PC-3 (cell line): ENCODE data around the gene ARRDC5. TPM values are rescaled to one million over a fixed set of nuclear protein-coding genes. Genes with fewer than 3 reads are reported as not detected.

ENCODE experiments used
- ATAC-seq: fragments of 200-7000 bp; cut with Tn5 transposase; 2 replicates; pipeline ENCODE4 v1.9.1; 2020; ENCODE audit warnings: mild to moderate bottlenecking, moderate library complexity
- BruUV-seq: library from RNA; stranded (reverse); fragments of 400-500 nt; replicated peaks from 2 replicates; lab custom pipeline; 2021; lab: Mats Ljungman, UMichigan
- CTCF ChIA-PET: fragments of 300-600 bp; sonication (Branson Sonifier 250); formaldehyde crosslinking; loops from one replicate; lab custom pipeline; 2022; ENCODE audit warnings: antibody characterized with exemption; lab: Charles Lee
- POLR2A ChIA-PET: fragments of 300-600 bp; sonication (Branson Sonifier 250); formaldehyde crosslinking; loops from one replicate; lab custom pipeline; 2022; ENCODE audit warnings: antibody characterized with exemption; ENCODE audit not compliant: unreplicated experiment; lab: Charles Lee
- DNase-seq: peaks from one replicate; pipeline ENCODE4 v3.0.0-alpha.2; 2015
- H2AFZ ChIP-seq: fragments of 300-600 bp; sonication (generic); 2 replicates; pipeline ENCODE4 v1.6.0; 2016; ENCODE audit warnings: antibody characterized with exemption, low read length
- H3F3A ChIP-seq: fragments of 300-600 bp; sonication (generic); one replicate; pipeline ENCODE4 v1.6.0; 2017; ENCODE audit warnings: antibody characterized with exemption, low read length, control low read depth, mild to moderate bottlenecking; ENCODE audit not compliant: unreplicated experiment
- H3K27ac ChIP-seq: fragments of 300-600 bp; sonication (generic); 2 replicates; pipeline ENCODE4 v1.5.1; 2016; ENCODE audit warnings: mild to moderate bottlenecking, low read length
- H3K27me3 ChIP-seq: fragments of 300-600 bp; sonication (generic); 2 replicates; pipeline ENCODE4 v1.6.1; 2016; ENCODE audit warnings: low read length, mixed read lengths
- H3K36me3 ChIP-seq: fragments of 300-600 bp; sonication (generic); 2 replicates; pipeline ENCODE4 v1.6.1; 2016; ENCODE audit warnings: low read depth, mixed run types, low read length, mixed read lengths
- H3K4me1 ChIP-seq: fragments of 300-600 bp; sonication (generic); 2 replicates; pipeline ENCODE4 v1.5.1; 2016; ENCODE audit warnings: low read length; ENCODE audit not compliant: insufficient read depth
- H3K4me2 ChIP-seq: fragments of 300-600 bp; sonication (generic); 2 replicates; pipeline ENCODE4 v1.6.0; 2016; ENCODE audit warnings: low read length
- H3K4me3 ChIP-seq: fragments of 300-600 bp; sonication (generic); 2 replicates; pipeline ENCODE4 v1.5.1; 2016; ENCODE audit warnings: mild to moderate bottlenecking, low read length, mixed read lengths
- H3K79me2 ChIP-seq: fragments of 300-600 bp; sonication (generic); 2 replicates; pipeline ENCODE4 v1.6.1; 2017; ENCODE audit warnings: low read length, mixed read lengths
- H3K9ac ChIP-seq: fragments of 300-600 bp; sonication (generic); 2 replicates; pipeline ENCODE4 v1.6.0; 2016; ENCODE audit warnings: mild to moderate bottlenecking, low read length
- H3K9me2 ChIP-seq: fragments of 300-600 bp; sonication (generic); replicated peaks from 2 replicates; pipeline ENCODE4 v1.6.1; 2016; ENCODE audit warnings: mixed run types, low read length, mixed read lengths
- H3K9me3 ChIP-seq: fragments of 300-600 bp; sonication (generic); 2 replicates; pipeline ENCODE4 v1.6.1; 2016; ENCODE audit warnings: low read length, mixed read lengths
- H4K20me1 ChIP-seq: fragments of 300-600 bp; sonication (generic); 2 replicates; pipeline ENCODE4 v1.6.1; 2016; ENCODE audit warnings: low read length, mixed read lengths
- EZH2 ChIP-seq: fragments of 300-600 bp; sonication (generic); IDR thresholded peaks from one replicate; pipeline ENCODE4 v1.6.1; 2017; ENCODE audit warnings: antibody characterized with exemption, mild to moderate bottlenecking, low read length; ENCODE audit not compliant: unreplicated experiment
- EZH2phosphoT487 ChIP-seq: fragments of 300-600 bp; sonication (generic); IDR thresholded peaks from 2 replicates; pipeline ENCODE4 v1.6.1; 2018; ENCODE audit warnings: mild to moderate bottlenecking, antibody characterized with exemption, low read length, borderline replicate concordance
- intact Hi-C: fragments of 100-400 bp; cut with micrococcal nuclease; formaldehyde crosslinking; loops from 2 replicates; pipeline ENCODE4 v1.9.0; 2023
- total RNA-seq: library from RNA; depleted of rRNA; stranded (reverse); fragments of >200 nt; gene quantifications from 2 replicates; pipeline ENCODE4 v1.2.3, GENCODE V29; 2014
- TF ChIP-seq, protein P1 (sequence below): fragments of 300-600 bp; sonication (generic); conservative IDR thresholded peaks from 2 replicates; pipeline ENCODE4 v1.5.1; 2017; ENCODE audit warnings: antibody characterized with exemption, low read depth, mild to moderate bottlenecking, low read length

ARRDC5 gene
- total RNA-seq, 1 experiment from 2014 or later: not detected

DNA sequence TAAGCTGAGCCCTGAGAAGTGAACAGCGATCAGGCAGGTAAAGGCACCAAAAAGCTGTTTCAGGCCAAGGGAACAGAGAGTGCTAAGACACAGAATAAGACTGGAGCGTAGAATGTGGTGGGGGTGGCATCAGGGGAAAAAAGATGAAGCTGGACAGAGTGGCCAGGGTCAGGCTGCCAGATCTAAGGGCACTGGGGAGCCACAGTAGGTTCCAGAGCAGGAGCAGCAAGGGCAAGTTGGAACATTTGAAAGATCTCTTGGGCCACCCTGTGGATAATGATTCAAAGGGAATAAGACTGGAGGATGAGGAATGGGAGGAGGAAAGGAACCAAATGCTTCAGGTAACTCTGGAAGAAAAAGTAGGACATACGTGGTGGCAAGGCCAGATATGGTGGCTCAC lies 28.8 kb downstream of the ARRDC5 start:
- H3K27me3 ChIP-seq: no peaks in the 10 kb centered on the region
- H3K36me3 ChIP-seq: no peaks in the 10 kb centered on the region
- no peaks in the 10 kb centered on the region for H3K9me3 ChIP-seq
- DNase-seq: no peak
- peaks cover 13% of the 10 kb centered on the region for H3K4me1 ChIP-seq
- no peaks in the 10 kb centered on the region for H3K79me2 ChIP-seq
- H3K4me2 ChIP-seq: no peak overlapping the region
- ATAC-seq: no peak
- ChIA-PET POLR2A (no interaction called here), CTCF (interaction anchor here (4.1 kb wide), 1 partner anchor 38 kb away, joined by 40 read pairs; no protein-coding TSS in a partner anchor)
- no peak overlapping the region for H2AFZ ChIP-seq
- peaks cover 5% of the 10 kb centered on the region for H3F3A ChIP-seq
- no peaks in the 10 kb centered on the region for H4K20me1 ChIP-seq
- no peak overlapping the region for H3K27ac ChIP-seq
- no peak overlapping the region for H3K9ac ChIP-seq
- H3K9me2 ChIP-seq: no peaks in the 10 kb centered on the region
- TF ChIP-seq EZH2: no peak
- TF ChIP-seq EZH2phosphoT487: no peak
- TF ChIP-seq, protein P1, sequence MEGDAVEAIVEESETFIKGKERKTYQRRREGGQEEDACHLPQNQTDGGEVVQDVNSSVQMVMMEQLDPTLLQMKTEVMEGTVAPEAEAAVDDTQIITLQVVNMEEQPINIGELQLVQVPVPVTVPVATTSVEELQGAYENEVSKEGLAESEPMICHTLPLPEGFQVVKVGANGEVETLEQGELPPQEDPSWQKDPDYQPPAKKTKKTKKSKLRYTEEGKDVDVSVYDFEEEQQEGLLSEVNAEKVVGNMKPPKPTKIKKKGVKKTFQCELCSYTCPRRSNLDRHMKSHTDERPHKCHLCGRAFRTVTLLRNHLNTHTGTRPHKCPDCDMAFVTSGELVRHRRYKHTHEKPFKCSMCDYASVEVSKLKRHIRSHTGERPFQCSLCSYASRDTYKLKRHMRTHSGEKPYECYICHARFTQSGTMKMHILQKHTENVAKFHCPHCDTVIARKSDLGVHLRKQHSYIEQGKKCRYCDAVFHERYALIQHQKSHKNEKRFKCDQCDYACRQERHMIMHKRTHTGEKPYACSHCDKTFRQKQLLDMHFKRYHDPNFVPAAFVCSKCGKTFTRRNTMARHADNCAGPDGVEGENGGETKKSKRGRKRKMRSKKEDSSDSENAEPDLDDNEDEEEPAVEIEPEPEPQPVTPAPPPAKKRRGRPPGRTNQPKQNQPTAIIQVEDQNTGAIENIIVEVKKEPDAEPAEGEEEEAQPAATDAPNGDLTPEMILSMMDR: no peak
- intact Hi-C loops: loop anchor here (2.0 kb wide), 1 partner anchor 103 kb away; no protein-coding TSS in a partner anchor
- no peak overlapping the region for H3K4me3 ChIP-seq
- BruUV-seq: no TSS peak

DNA sequence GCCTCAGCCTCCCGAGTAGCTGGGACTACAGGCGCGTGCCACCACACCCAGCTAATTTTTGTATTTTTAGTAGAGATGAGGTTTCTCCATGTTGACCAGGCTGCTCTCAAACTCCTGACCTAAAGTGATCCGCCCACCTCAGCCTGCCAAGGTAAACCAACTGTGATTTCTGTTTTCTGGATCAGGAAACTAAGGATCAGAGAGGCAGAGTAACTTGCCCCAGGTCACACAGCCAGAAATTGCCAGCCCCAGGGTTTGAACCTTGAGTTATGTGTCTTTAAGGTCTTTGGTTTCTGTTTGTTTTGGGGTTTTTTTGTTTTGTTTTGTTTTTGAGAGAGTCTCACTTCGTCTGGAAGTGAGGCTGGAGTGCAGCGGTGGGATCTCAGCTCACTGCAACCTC lies 31.0 kb downstream of the ARRDC5 start:
- Histone ChIP-seq H3K4me3 (no peak overlapping the region), H3K9me2 (no peaks in the 10 kb centered on the region), H3F3A (peaks cover 5% of the 10 kb centered on the region), H4K20me1 (no peaks in the 10 kb centered on the region), H2AFZ (no peak overlapping the region), H3K9me3 (no peaks in the 10 kb centered on the region), H3K4me2 (no peak overlapping the region), H3K9ac (no peak overlapping the region), H3K79me2 (peaks cover 7% of the 10 kb centered on the region), H3K4me1 (peaks cover 14% of the 10 kb centered on the region), H3K27ac (no peak overlapping the region), H3K36me3 (no peaks in the 10 kb centered on the region), H3K27me3 (no peaks in the 10 kb centered on the region)
- DNase-seq: no peak
- intact Hi-C loops: loop anchor here (1.0 to 2.0 kb wide), 3 partner anchors 40 to 160 kb away; no protein-coding TSS in a partner anchor
- no TSS peak for BruUV-seq
- no peak for ATAC-seq
- ChIA-PET POLR2A (interaction anchor here (0.7 kb wide), 1 partner anchor 40 kb away, joined by 5 read pairs; no protein-coding TSS in a partner anchor), CTCF (interaction anchor here (1.4 to 4.1 kb wide), 2 partner anchors 35 to 40 kb away, joined by 10 to 40 read pairs; no protein-coding TSS in a partner anchor)
- TF ChIP-seq, protein P1: no peak
- no peak for TF ChIP-seq EZH2
- no peak for TF ChIP-seq EZH2phosphoT487
